ENCODE measurements around the gene NNMT.

The NNMT gene

DNA sequence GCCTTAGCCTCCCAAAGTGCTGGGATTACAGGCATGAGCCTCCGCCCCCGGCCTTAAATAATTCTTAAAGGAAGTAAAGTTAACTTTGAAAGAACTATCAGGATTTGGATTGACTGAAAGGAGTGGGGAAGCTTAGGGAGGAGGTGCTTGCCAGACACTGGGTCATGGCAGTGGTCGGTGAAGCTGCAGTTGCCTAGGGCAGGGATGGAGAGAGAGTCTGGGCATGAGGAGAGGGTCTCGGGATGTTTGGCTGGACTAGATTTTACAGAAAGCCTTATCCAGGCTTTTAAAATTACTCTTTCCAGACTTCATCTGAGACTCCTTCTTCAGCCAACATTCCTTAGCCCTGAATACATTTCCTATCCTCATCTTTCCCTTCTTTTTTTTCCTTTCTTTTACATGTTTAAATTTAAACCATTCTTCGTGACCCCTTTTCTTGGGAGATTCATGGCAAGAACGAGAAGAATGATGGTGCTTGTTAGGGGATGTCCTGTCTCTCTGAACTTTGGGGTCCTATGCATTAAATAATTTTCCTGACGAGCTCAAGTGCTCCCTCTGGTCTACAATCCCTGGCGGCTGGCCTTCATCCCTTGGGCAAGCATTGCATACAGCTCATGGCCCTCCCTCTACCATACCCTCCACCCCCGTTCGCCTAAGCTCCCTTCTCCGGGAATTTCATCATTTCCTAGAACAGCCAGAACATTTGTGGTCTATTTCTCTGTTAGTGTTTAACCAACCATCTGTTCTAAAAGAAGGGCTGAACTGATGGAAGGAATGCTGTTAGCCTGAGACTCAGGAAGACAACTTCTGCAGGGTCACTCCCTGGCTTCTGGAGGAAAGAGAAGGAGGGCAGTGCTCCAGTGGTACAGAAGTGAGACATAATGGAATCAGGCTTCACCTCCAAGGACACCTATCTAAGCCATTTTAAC lies at the start of gene NNMT:
Gene NNMT, plus strand, starts transcription at position 724 of the 929 bp plus-strand sequence. Its CDS starts 158 bp downstream, at position 882.
- TF ChIP-seq NFIC (IDR thresholded peaks at IDR 0.05) (no peak), EGR1 (IDR thresholded peaks at IDR 0.05) (no peak), TCF12 (IDR thresholded peaks at IDR 0.05; ENCODE audit: low read depth) (no peak), TEAD4 (IDR thresholded peaks at IDR 0.05) (no peak), CREB1 (IDR thresholded peaks at IDR 0.05; ENCODE audit: low read depth) (no peak), YY1 (IDR thresholded peaks at IDR 0.05; ENCODE audit: low read depth) (no peak), ZBTB7A (IDR thresholded peaks at IDR 0.05; ENCODE audit: low read depth) (no peak), FOXM1 (IDR thresholded peaks at IDR 0.05; ENCODE audit: borderline replicate concordance, low read depth) (no peak), CEBPB (IDR thresholded peaks at IDR 0.05) (no peak), EP300 (IDR thresholded peaks at IDR 0.05; ENCODE audit: borderline replicate concordance) (no peak), RAD21 (IDR thresholded peaks at IDR 0.05; ENCODE audit: low read depth) (no peak), TAF1 (IDR thresholded peaks at IDR 0.05; ENCODE audit: low read depth) (no peak)
- TF ChIP-seq, protein P1, sequence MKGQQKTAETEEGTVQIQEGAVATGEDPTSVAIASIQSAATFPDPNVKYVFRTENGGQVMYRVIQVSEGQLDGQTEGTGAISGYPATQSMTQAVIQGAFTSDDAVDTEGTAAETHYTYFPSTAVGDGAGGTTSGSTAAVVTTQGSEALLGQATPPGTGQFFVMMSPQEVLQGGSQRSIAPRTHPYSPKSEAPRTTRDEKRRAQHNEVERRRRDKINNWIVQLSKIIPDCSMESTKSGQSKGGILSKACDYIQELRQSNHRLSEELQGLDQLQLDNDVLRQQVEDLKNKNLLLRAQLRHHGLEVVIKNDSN (IDR thresholded peaks at IDR 0.05): no peak
- TF ChIP-seq, protein P2, sequence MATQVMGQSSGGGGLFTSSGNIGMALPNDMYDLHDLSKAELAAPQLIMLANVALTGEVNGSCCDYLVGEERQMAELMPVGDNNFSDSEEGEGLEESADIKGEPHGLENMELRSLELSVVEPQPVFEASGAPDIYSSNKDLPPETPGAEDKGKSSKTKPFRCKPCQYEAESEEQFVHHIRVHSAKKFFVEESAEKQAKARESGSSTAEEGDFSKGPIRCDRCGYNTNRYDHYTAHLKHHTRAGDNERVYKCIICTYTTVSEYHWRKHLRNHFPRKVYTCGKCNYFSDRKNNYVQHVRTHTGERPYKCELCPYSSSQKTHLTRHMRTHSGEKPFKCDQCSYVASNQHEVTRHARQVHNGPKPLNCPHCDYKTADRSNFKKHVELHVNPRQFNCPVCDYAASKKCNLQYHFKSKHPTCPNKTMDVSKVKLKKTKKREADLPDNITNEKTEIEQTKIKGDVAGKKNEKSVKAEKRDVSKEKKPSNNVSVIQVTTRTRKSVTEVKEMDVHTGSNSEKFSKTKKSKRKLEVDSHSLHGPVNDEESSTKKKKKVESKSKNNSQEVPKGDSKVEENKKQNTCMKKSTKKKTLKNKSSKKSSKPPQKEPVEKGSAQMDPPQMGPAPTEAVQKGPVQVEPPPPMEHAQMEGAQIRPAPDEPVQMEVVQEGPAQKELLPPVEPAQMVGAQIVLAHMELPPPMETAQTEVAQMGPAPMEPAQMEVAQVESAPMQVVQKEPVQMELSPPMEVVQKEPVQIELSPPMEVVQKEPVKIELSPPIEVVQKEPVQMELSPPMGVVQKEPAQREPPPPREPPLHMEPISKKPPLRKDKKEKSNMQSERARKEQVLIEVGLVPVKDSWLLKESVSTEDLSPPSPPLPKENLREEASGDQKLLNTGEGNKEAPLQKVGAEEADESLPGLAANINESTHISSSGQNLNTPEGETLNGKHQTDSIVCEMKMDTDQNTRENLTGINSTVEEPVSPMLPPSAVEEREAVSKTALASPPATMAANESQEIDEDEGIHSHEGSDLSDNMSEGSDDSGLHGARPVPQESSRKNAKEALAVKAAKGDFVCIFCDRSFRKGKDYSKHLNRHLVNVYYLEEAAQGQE (IDR thresholded peaks at IDR 0.05; ENCODE audit: low read depth): no peak
- TF ChIP-seq, protein P3, sequence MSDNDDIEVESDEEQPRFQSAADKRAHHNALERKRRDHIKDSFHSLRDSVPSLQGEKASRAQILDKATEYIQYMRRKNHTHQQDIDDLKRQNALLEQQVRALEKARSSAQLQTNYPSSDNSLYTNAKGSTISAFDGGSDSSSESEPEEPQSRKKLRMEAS (IDR thresholded peaks at IDR 0.05): no peak

DNA sequence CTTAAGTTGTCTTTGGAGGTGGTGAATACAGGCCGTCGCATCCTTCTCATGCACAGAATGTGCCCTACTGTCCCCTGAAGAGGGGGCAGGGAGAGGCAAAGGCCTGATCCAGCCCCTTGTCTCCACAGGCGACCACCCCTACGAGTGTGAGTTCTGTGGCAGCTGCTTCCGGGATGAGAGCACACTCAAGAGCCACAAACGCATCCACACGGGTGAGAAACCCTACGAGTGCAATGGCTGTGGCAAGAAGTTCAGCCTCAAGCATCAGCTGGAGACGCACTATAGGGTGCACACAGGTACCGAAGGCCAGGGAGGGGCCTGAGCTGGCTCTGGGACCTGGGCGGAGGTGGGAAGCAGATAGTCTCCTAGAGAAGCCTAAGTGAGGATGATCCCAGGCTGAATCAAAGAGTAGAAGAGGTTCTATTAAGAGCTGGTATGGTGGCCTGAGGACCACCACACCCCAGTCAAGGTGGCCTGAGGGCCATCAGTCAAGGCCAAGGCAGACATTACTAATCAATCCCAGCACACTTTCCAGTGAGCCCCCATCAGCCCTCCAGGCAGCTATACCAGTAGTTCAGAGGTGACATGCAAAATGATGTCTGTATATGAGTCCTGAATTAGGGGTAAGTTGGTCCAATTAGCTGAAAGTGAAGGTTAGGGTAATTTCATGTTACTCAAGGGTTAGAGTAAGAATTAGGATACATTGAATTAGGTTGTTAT lies 49.0 kb upstream of the NNMT start:
- TF ChIP-seq YY1 (IDR thresholded peaks at IDR 0.05; ENCODE audit: low read depth) (no peak), RAD21 (IDR thresholded peaks at IDR 0.05; ENCODE audit: low read depth) (no peak), TAF1 (IDR thresholded peaks at IDR 0.05; ENCODE audit: low read depth) (no peak), FOXM1 (IDR thresholded peaks at IDR 0.05; ENCODE audit: borderline replicate concordance, low read depth) (no peak), CREB1 (IDR thresholded peaks at IDR 0.05; ENCODE audit: low read depth) (no peak), TCF12 (IDR thresholded peaks at IDR 0.05; ENCODE audit: low read depth) (no peak), ZBTB7A (IDR thresholded peaks at IDR 0.05; ENCODE audit: low read depth) (no peak), EP300 (IDR thresholded peaks at IDR 0.05; ENCODE audit: borderline replicate concordance) (no peak), TEAD4 (IDR thresholded peaks at IDR 0.05) (no peak), NFIC (IDR thresholded peaks at IDR 0.05) (no peak), CEBPB (IDR thresholded peaks at IDR 0.05) (no peak), EGR1 (IDR thresholded peaks at IDR 0.05) (no peak)
- TF ChIP-seq, protein P3 (IDR thresholded peaks at IDR 0.05): no peak
- TF ChIP-seq, protein P1 (IDR thresholded peaks at IDR 0.05): no peak
- TF ChIP-seq, protein P2 (IDR thresholded peaks at IDR 0.05; ENCODE audit: low read depth): no peak

DNA sequence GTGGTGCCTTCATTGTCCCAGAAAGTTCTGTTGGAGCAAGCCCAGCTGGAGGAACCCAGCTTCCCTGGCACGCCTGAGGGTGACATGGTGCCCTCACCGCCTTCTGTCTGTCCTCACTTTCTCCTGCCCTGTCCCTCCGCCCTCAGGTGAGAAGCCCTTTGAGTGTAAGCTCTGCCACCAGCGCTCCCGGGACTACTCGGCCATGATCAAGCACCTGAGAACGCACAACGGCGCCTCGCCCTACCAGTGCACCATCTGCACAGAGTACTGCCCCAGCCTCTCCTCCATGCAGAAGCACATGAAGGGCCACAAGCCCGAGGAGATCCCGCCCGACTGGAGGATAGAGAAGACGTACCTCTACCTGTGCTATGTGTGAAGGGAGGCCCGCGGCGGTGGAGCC lies 46.0 kb upstream of the NNMT start:
- TF ChIP-seq CEBPB (IDR thresholded peaks at IDR 0.05) (no peak), TCF12 (IDR thresholded peaks at IDR 0.05; ENCODE audit: low read depth) (no peak), EP300 (IDR thresholded peaks at IDR 0.05; ENCODE audit: borderline replicate concordance) (no peak), TAF1 (IDR thresholded peaks at IDR 0.05; ENCODE audit: low read depth) (no peak), RAD21 (IDR thresholded peaks at IDR 0.05; ENCODE audit: low read depth) (no peak), EGR1 (IDR thresholded peaks at IDR 0.05) (no peak), YY1 (IDR thresholded peaks at IDR 0.05; ENCODE audit: low read depth) (no peak), TEAD4 (IDR thresholded peaks at IDR 0.05) (no peak), ZBTB7A (IDR thresholded peaks at IDR 0.05; ENCODE audit: low read depth) (no peak), CREB1 (IDR thresholded peaks at IDR 0.05; ENCODE audit: low read depth) (no peak), NFIC (IDR thresholded peaks at IDR 0.05) (no peak), FOXM1 (IDR thresholded peaks at IDR 0.05; ENCODE audit: borderline replicate concordance, low read depth) (no peak)
- TF ChIP-seq, protein P3 (IDR thresholded peaks at IDR 0.05): no peak
- TF ChIP-seq, protein P1 (IDR thresholded peaks at IDR 0.05): no peak
- TF ChIP-seq, protein P2 (IDR thresholded peaks at IDR 0.05; ENCODE audit: low read depth): no peak
